AG09319 (cell line): ENCODE data around the gene PLEKHA1.

ENCODE experiments used
- DNase-seq: peaks from one replicate; pipeline ENCODE4 v3.0.0-alpha.2; 2010; ENCODE audit warnings: low read depth; ENCODE audit errors: extremely low read depth
- TF ChIP-seq, protein P1 (sequence below): IDR thresholded peaks from 2 replicates; pipeline ENCODE4 v1.5.1; 2011; ENCODE audit warnings: low read depth, mild to moderate bottlenecking, inconsistent platforms, low read length, moderate library complexity

The PLEKHA1 gene

DNA sequence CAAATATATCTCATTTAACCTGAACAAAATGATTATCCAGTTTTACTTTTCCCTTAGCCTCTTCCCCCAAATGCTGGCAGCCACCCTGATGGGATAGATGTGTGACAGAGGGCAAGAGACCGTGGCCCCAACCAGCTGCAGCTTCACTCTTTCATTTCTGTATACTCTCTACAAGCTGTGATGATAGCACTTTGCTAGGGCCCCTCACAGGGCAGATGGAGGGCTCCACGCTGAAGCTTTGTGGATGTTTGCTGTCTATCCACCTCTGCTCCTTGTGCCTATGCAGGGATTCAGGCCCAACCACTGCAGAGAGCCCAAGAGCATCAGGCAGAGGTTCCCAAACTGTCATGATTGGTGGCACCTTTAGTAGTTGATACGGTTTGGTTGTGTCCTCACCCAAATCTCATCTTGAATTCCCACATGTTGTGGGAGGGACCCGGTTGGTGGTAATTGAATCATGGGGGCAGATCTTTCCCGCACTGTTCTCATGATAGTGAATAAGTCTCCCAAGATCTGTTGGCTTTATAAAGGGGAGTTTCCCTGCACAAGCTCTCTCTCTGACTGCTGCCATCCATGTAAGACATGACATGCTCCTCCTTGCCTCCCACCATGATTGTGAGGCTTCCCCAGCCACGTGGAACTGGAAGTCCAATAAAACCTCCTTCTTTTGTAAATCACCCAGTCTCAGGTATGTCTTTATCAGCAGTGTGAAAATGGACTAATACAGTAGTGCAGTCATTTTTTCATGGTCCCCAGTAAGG lies 107.0 kb downstream of the PLEKHA1 start:
- DNase-seq = no peak
- TF ChIP-seq, protein P1, sequence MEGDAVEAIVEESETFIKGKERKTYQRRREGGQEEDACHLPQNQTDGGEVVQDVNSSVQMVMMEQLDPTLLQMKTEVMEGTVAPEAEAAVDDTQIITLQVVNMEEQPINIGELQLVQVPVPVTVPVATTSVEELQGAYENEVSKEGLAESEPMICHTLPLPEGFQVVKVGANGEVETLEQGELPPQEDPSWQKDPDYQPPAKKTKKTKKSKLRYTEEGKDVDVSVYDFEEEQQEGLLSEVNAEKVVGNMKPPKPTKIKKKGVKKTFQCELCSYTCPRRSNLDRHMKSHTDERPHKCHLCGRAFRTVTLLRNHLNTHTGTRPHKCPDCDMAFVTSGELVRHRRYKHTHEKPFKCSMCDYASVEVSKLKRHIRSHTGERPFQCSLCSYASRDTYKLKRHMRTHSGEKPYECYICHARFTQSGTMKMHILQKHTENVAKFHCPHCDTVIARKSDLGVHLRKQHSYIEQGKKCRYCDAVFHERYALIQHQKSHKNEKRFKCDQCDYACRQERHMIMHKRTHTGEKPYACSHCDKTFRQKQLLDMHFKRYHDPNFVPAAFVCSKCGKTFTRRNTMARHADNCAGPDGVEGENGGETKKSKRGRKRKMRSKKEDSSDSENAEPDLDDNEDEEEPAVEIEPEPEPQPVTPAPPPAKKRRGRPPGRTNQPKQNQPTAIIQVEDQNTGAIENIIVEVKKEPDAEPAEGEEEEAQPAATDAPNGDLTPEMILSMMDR = no peak
